HG02759 (cell line): Measurements from ENCODE around the gene SPTBN1.

Source experiments
- ATAC-seq: cut with Tn5 transposase; IDR thresholded peaks from one replicate; pipeline ENCODE4 v1.9.1; 2021; ENCODE audit warnings: mild to moderate bottlenecking, moderate library complexity; ENCODE audit not compliant: unreplicated experiment

The SPTBN1 gene

DNA sequence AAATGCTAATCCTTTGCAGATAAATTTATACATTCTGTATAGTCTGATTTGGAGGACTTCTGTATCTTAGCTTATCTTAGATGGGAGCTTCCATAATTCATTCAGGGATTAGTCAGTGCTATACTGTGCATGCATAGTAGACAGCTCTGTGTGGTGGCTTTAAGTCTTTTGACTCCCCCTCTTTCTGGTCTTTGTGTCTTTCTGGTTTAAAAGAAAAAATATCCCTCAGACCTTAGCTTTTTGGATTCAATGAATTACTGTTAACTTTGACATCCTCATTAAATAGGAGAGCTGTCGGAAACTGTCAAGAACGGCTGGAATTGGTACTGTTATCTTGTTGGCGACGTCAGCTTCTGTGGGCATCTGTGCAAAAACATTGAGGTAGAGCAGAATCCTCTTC, 130.4 kb downstream of the SPTBN1 start:
- no peak for ATAC-seq

GRCh38 chr2:54587171-54588016, 131.3 kb downstream of the SPTBN1 start:
- ATAC-seq = no peak

GRCh38 chr2:54588244-54588899, 132.2 kb downstream of the SPTBN1 start:
- no peak for ATAC-seq

DNA sequence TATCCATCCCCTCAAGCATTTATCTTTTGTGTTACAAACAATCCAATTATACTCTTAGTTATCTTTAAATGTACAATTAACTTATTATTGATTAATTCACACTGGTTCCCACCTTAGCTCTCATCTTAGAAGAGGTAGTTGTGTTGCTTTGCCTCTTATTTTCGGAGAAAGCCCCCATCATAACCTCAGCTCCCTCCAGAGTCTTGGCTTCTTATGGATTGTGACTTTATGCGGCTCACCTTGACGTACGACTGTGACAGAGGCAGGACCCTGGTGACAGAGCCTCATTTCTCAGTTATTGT, 132.9 kb downstream of the SPTBN1 start:
- no peak for ATAC-seq

DNA sequence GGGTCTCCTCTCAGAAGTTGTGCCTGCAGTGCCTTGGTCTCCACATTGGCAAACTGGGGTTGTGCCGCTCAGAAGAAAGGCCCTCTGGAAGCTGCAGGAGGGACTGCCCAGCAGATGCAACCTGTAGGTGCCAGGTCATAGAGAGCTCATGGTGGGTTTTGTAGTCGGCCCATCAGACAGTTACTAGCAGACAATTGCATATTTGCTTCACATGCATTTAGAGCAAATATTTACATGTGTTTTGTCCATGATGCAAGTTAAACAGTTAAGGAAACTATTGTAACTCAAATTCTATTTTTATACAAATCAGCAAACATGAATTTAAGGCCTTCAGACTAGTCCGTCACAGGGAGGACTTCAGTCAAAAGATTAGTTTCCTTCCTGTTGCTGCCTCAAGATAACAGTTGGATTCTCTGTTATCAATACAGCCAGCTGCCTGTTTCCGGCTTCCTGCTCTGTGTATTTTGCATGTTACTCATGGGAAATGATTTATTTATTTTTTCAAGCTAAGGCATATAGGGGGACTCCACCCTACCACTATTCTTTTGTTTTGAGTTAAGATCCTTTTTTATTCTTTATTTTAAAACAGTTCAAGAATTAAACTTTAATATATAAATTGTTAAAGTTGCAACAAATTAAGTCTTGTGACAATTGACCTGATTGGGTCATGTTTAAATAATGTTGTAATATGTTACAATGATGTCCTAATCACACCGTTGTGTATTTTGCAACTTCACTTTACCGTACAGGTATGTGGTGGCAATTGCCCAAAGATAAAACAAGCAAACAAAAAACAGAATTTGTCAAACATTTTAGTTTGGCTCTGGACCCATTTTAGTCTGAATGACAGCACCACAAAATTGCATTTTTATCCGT, 133.5 kb downstream of the SPTBN1 start:
- peak; percentile 42 for ATAC-seq

DNA sequence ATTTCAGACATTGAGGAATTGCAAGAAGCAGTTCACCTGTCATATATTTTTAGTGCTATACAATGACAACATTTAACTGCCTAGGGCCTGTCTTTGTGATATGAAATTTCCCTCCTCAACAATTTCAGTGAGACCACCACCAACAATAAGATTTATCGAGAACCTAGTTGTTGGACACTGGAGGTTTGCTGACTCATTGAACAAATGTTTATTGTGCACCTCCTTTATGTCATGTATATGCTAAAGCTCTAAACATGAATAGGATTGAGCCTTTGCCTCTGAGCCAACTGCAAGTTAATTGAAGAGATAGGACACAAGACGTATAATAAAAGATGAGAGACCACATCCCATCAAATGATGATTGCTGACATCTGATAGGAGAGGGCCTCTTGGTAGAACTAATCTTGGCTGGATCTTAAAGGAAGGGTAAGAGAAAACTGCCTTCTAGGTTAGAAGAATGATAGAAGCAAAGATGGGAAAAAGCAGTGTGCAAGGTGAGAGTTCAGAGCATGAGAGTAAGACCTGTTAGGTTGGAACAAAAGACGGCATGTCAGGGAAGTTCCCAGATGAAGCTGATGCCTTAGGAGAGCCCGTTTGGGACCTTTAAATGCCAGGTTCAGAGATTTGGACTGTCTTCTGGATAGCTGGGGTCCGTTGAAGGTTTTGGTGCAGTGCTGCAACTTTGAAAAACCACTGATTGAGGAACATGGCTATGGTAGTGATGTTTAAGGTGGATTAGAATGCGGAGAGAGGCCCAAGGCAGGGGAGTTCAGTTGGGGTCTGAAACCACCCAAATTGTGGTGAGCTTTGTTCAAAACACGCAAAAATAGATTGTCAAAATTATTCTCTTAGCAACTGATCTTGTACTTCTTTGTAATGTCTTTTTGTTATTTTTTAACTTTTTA, 134.3 kb downstream of the SPTBN1 start:
- no peak for ATAC-seq

DNA sequence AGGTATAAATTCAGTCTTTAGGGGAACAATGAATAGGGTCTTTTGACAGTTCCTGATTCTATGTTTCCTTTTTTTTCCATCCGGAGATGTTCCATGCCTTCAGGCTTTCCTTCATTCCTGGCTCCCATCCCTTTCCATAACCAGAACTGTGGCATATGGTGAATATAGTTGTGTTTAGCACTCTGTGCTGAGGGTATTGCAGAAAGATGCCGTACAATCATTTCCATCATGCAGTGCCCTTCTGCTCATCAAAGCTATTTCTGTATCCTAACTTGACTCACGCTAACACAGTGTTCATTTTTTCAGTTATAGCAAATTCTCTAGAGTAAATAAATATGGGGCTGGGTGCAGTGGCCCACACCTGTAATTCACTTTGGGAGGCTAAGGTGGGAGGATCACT, 135.4 kb downstream of the SPTBN1 start:
- ATAC-seq = no peak

- no peak for ATAC-seq
These were observed 137.1 kb downstream of the SPTBN1 start for GRCh38 chr2:54593249-54593648.

DNA sequence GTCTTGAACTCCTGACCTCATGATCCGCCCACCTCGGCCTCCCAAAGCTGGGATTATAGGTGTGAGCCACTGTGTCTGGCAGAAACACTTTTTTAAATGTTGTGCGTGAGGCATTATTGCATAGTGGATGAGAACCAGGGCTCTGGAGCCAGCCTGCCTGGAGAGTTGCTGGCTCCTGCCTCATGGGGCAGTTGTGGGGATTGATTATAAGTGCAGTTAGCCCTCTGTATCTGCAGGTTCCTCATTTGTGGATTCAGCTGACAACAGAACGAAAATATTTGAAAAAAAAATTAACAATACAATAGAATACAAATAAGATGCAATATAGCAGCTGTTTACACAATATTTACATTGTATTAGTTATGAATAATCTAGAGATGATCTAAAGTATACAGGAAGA, 137.9 kb downstream of the SPTBN1 start:
- no peak for ATAC-seq

- no peak for ATAC-seq
These were observed 139.2 kb downstream of the SPTBN1 start for GRCh38 chr2:54595161-54595803.

DNA sequence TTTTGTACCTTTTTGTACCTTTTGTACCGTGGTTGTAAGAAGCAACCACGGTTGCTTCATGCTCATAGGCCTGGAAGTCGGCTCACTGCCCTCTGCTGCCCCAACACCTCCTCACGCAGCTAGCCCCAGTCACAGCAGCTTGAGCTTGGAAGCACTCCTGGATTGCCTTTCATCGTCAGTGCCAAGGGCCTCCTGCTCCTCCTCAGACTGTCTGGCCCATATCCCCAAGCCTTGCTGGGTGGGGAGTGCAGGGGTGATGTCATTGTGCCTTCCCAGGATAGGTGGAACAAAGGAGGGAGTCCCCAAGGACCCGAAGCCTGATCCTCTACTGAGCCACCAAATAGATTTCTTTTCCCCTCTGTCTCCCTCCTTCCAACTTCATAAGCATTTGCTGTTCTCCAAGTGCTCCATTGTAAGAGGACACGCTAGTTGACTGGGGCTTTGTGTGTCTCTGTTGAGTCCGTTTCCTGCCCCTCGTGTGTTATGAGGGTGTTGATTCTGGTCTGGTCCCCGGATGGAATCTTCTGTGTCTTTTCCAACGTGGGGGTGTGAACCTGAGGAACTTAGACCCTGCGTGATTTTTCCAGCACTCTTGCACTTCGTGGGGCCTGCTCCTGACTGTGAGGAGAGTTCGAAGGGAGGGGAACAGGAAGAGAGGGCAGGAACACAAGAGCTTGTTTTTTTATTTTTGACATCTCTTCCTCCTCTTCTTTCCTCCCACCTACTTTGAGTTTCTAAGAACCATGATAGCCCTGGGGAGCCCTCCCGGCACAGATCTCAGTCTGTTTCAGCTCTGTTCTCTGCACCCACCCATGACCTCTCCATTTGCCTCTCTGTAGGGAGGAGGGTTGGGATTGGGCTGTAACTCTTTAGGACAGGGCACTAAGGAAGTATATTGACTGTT, 140.1 kb downstream of the SPTBN1 start:
- ATAC-seq = no peak

- ATAC-seq = peak; percentile 53
These were observed 141.2 kb downstream of the SPTBN1 start for GRCh38 chr2:54597153-54597848.

DNA sequence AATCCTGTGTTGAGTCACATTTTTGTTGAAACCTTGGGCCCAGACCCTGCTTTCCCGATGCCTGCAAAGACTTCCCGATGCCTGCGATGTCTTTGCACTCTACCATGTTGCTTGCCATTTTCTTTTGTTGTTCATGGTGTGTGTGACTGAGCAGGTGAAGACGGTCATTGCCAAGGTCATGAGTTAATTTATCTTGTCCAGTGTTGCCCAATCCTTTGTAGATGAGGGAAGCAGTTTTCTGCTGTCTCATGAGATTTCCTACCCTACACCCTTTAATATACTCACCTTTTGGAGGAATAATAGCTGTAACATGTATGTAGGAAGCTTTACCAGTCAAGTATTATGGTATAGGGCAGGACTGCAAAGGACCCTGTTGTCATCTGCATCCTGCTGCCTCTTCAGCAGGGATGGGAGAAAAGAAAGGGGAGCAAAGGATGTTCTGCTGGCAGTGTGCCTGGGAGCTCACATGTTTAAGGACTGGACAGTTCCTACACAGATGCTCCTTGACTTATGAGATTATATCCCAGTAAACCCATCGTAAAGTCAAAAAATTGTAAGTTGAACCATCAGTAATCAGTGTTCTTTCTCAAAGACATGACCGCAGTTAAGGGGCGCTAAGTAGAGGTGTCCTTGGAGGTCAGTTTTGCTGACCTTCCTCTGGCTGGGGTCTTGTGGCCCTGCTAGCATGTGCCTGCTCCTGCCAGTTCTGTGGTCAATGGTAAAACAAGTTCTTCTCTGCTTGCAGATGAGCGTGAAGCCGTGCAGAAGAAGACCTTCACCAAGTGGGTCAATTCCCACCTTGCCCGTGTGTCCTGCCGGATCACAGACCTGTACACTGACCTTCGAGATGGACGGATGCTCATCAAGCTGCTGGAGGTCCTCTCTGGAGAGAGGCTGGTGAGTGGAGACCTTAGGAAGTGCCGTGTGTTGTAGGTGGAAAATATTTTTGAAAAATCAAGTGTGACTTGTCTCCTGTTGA, 142.5 kb downstream of the SPTBN1 start:
- no peak for ATAC-seq

- ATAC-seq = no peak
These were observed 143.2 kb downstream of the SPTBN1 start for GRCh38 chr2:54599326-54599710.

- no peak for ATAC-seq
These were observed 143.8 kb downstream of the SPTBN1 start for GRCh38 chr2:54599914-54600313.

- no peak for ATAC-seq
These were observed 145.2 kb downstream of the SPTBN1 start for GRCh38 chr2:54601339-54601738.

DNA sequence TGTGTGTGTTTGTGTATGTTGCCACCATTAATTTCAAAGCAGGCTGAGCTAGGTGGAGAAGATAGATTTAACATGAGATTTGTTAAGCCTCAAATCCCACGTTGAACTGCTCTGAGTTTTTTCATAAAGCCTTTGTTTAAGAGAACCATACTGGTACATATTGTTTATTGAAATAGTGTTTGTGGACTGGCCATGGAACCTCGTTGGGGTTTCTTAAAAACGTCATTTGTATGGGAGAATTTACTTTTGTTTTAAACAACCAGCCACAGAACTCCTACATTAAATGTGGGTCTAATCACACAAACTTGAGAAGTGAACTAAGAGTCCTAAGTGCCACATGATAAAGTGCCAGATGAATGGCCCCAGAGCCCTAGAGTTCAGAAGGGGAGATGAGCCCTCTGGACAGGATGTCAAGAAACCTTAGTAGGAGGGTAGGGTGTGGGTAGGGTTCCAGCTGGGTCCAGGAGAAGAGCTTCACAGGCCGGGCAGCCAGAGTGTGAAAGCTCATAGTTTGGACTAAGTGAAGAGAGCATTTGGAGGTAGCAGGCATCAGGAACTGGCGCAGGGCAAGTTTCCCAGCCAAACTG, 146.7 kb downstream of the SPTBN1 start:
- no peak for ATAC-seq
